HAP-1 (cell line): Measurements from ENCODE around the gene TM9SF3.
A peak's percentile ranks its signal among the peaks of the same experiment; 100 is the strongest.
"Not testable (repeated sequence)": the region's sequence is repeated elsewhere in the genome, so short reads cannot be mapped to it uniquely, and the experiment has no call there.

Source experiments
- DNase-seq, 2 experiments: peaks; one replicate each; pipeline ENCODE4 v3.0.0-alpha.2; 2016 to 2020; ENCODE audit warnings: low spot score in 2 of 2
- H3K27me3 ChIP-seq: fragments of 250-450 bp; sonication (Bioruptor Pico); 2 replicates; pipeline ENCODE4 v1.5.1; 2020; ENCODE audit warnings: low read depth, mild to moderate bottlenecking, moderate library complexity
- H3K36me3 ChIP-seq: fragments of 250-450 bp; sonication (Bioruptor Pico); replicated peaks from 2 replicates; pipeline ENCODE4 v1.5.1; 2020; ENCODE audit warnings: mild to moderate bottlenecking
- H3K4me1 ChIP-seq: fragments of 250-450 bp; sonication (Bioruptor Pico); 2 replicates; pipeline ENCODE4 v1.5.1; 2020; ENCODE audit warnings: mild to moderate bottlenecking
- H3K4me3 ChIP-seq: fragments of 250-450 bp; sonication (Bioruptor Pico); 2 replicates; pipeline ENCODE4 v1.5.1; 2020; ENCODE audit warnings: mild to moderate bottlenecking, moderate library complexity
- H3K9me3 ChIP-seq: fragments of 250-450 bp; sonication (Bioruptor Pico); 2 replicates; pipeline ENCODE4 v1.5.1; 2020; ENCODE audit warnings: mild to moderate bottlenecking, moderate library complexity
- in situ Hi-C: fragments of 300-500 bp; cut with MboI; formaldehyde crosslinking; loops from 3 replicates; pipeline ENCODE4 v1.14.3; 2020; ENCODE audit warnings: low sequenced_read_pairs, inconsistent platforms, mixed read lengths

The TM9SF3 gene

DNA sequence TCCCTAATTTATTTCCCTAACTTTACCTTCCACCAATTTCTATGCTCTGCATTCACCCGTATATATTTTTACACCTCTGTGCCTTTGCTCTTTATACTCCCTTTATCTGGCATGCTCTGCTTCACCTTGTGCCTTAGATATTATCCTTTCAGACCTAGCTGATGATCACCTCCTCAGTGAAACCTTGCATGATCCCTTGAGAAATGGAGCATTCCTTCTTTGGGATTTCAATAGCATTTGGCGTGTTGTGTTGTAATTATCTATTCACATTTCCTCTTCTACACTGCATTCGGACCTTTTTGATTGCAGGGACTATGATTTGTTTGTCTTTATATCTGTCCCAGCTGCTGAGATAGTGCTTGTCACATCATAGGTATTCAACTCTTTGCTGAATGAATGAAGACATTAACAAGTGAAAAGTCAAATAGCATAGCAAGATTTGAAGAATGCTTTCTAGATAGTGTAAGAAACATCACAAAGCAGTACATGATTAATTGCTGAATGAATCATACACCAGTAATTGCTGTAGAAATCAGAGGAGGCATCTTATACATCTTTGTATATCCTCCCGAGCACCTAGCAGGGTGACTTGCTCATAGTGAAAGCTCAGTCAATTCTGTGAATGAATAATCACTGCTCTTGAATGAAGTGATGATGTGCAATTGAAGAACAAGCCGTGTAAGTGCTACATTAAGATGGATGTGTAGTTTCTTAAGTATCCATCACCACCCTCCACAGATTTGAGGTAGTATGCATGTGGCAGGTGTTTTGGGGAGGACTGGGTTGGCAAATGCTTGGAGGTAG lies 2.0 kb upstream of the TM9SF3 start:
- Histone ChIP-seq H3K9me3 (no peaks in the 10 kb centered on the region; the same call in 1 of the 2 replicates), H3K36me3 (peaks cover 3% of the 10 kb centered on the region; the same call in 1 of the 2 replicates), H3K27me3 (no peaks in the 10 kb centered on the region), H3K4me1 (peaks cover 17% of the 10 kb centered on the region), H3K4me3 (no peak overlapping the region)
- in situ Hi-C loops = no loop called here
- peak in 1 of 2 experiments; percentile 58 for DNase-seq

DNA sequence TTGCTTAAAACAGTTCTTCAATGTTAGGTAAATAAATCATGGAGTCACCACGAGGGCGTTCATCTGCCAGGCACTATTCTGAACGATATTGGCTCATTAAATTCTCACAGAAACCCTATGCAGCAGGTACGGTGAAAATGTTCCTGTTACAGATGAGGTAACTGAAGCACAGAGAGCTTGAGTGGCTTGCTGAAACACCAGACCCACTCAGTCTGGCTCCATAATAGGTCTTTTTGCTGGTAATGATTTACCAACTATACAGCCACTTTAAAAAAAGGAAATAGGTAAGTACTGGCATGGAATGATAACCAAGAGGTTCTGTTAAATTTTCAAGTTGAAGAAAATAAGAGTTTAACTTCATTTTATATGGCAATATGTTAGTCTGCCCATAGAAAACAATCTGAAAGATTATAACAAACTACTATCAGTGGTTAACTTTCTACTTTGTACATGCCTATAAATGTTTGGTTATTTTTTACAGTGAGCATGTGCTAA lies 1.3 kb upstream of the TM9SF3 start:
- no peaks in the 10 kb centered on the region for H3K9me3 ChIP-seq
- H3K36me3 ChIP-seq = peaks cover 3% of the 10 kb centered on the region; the same call in 1 of the 2 replicates
- peaks cover 17% of the 10 kb centered on the region for H3K4me1 ChIP-seq
- H3K4me3 ChIP-seq = peak overlapping the region; percentile 51
- no peak for DNase-seq
- in situ Hi-C loops = no loop called here
- no peaks in the 10 kb centered on the region for H3K27me3 ChIP-seq

DNA sequence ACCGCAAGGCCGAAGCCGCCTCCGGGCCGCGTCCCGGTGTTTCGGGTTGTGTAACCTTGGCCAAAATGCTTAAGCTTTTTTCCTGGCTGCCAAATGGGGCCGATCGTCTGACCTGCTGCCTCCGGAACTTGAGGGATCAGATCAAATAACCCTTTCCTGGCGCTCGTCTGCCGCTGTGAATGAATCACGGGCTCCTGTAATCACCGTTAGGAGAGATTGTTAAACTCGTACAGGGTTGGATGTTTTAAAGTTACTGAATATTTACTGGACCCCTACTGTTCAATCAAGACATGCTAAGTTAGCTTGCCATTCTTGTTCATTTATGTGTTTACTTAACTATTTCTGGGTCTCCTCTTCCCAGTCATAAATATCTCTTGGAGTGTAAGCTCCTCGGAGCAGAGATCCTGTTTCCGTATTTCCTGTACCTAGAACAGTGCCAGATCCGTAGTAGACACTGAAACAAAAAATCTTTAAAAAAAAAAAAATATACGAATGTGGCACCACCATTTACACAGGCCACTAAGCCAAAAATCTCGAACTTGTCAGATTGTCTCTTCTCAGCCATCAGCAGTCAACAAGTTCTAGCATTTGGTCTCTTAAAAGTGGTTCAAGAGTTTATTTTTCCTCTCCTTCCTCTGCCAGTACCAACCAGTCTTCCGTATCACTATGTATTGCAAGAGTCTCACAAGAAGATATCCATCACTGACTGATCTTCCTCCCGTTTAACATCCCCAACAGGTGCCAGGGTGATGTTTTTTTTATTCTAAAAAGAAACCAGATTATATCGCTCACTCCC lies 650 bp upstream of the TM9SF3 start:
- Histone ChIP-seq H3K27me3 (no peaks in the 10 kb centered on the region), H3K36me3 (peaks cover 3% of the 10 kb centered on the region; the same call in 1 of the 2 replicates), H3K4me1 (peaks cover 18% of the 10 kb centered on the region), H3K4me3 (peak overlapping the region; percentile 51), H3K9me3 (no peaks in the 10 kb centered on the region)
- in situ Hi-C loops = no loop called here
- peak in 1 of 2 experiments; percentile 57 for DNase-seq

DNA sequence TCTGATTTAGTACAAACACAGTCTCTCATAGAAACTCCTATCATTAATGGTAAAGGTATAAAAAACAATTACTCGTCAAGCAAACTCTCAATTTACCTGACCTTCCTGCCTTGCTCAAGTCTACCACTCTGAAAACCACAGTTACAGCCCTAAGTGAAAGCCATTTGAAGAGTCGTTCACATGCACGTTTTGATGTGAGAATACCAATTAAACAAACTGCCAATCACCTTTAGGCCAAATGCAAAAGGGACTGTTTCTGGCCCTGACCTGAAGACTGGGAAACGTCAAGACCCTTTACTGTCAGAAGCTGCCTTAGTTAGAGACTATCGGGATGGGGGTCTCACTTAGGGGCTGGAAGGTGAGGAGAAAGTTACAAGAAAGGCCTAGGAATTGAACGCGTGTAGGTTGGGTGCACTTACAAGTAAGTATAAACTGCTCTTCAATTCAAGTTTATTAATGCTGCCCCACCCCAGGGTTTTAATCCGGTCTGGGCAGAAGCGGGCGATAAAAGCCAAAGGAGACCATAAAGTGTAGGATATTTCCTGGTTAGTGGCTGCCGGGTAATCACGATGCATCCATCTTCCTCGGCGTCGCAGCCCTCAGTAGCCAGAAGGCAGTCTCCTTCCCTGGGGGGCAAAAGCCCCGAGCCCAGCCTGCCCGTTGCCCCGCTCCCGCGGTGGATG lies 935 bp downstream of the TM9SF3 start:
- no peaks in the 10 kb centered on the region for H3K27me3 ChIP-seq
- peaks cover 3% of the 10 kb centered on the region; the same call in 1 of the 2 replicates for H3K36me3 ChIP-seq
- DNase-seq = no peak
- no peaks in the 10 kb centered on the region for H3K9me3 ChIP-seq
- peaks cover 33% of the 10 kb centered on the region for H3K4me1 ChIP-seq
- in situ Hi-C loops = no loop called here
- H3K4me3 ChIP-seq = peak overlapping the region; percentile 85

DNA sequence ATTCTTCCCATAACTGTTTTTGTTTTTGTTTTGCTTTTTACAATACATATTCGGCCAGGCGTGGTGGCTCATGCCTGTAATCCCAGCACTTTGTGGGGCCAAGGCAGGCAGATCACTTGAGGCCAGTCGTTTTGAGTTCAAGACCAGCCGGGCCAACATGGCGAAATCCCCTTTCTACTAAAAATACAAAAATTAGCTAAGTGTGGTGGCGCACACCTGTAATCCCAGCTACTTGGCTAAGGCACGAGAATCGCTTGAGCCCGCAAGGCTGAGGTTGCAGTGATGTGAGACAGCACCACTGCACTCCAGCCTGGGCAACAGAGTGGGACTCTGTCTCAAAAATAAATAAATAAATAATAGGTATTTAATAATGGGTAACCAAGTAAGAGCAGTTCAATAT lies 2.3 kb downstream of the TM9SF3 start:
- H3K4me1 ChIP-seq = peaks cover 47% of the 10 kb centered on the region
- H3K36me3 ChIP-seq = peaks cover 3% of the 10 kb centered on the region
- no peak for DNase-seq

DNA sequence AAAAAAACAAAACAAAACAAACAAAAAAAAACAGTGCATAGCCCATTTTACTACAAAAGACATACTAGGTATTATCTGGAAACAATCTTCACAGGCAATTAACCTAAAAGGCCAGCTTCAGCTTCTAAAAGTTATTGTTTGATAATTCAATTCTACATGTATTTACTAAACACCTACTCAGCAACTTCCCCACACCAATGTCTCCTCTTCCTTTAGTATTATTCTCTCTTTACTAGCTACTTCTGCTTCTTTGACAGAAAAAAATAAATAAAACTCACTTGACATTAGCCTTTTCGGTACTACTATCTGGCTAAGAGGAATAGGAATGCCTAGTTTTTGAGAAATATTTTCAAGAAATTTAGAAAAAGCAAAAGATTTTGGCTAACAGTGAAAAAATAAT lies 2.8 kb downstream of the TM9SF3 start:
- Histone ChIP-seq H3K4me3 (no peak overlapping the region), H3K36me3 (peaks cover 3% of the 10 kb centered on the region), H3K4me1 (peaks cover 48% of the 10 kb centered on the region), H3K27me3 (no peaks in the 10 kb centered on the region), H3K9me3 (no peaks in the 10 kb centered on the region)
- in situ Hi-C loops = no loop called here
- DNase-seq = no peak

More for the DNA sequence above, 2.3 kb downstream of the TM9SF3 start:
- in situ Hi-C loops = no loop called here
- H3K4me3 ChIP-seq = no peak overlapping the region; the same call in 1 of the 2 replicates
- no peaks in the 10 kb centered on the region for H3K9me3 ChIP-seq
- H3K27me3 ChIP-seq = no peaks in the 10 kb centered on the region

DNA sequence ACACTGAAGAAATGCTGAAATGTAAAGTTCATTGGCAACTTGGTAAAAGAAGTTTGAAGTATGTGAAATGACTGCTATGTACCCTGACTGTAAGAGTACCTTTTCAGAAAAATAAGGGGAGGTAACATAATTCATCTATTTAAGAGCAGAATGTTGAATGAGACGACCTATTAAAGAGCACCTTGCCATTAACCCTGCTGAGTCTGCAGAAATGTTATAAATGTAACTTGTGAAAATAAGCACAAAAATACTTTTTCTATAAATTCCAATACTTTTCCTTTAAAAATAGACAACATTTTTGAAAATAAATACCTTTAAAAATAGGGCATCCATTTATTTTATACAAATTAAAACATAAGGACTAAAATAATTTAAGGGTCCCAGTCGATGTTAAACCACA lies 7.7 kb downstream of the TM9SF3 start:
- in situ Hi-C loops = no loop called here
- Histone ChIP-seq H3K4me1 (peaks cover 42% of the 10 kb centered on the region), H3K27me3 (no peaks in the 10 kb centered on the region), H3K9me3 (no peaks in the 10 kb centered on the region), H3K4me3 (no peak overlapping the region), H3K36me3 (peaks cover 13% of the 10 kb centered on the region)
- no peak for DNase-seq

DNA sequence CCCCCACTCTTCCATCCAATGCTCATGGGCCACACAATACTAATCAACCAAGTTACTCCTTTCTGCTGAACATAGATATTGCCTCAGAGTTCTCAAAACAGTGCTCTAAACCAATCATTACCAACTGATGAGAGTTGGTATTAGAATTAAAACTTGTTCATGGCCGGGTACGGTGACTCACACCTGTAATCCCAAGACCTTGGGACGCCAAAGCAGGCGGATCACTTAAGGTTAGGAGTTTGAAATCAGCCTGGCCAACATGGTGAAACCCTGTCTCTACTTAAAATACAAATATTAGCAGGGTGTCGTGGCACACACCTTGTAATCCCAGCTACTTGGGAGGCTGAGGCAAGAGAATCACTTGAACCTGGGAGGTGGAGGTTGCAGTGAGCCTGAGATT lies 8.2 kb downstream of the TM9SF3 start:
- Histone ChIP-seq H3K4me3 (no peak overlapping the region), H3K4me1 (peaks cover 40% of the 10 kb centered on the region), H3K27me3 (no peaks in the 10 kb centered on the region), H3K9me3 (no peaks in the 10 kb centered on the region), H3K36me3 (peaks cover 13% of the 10 kb centered on the region)
- in situ Hi-C loops = no loop called here
- DNase-seq = no peak

DNA sequence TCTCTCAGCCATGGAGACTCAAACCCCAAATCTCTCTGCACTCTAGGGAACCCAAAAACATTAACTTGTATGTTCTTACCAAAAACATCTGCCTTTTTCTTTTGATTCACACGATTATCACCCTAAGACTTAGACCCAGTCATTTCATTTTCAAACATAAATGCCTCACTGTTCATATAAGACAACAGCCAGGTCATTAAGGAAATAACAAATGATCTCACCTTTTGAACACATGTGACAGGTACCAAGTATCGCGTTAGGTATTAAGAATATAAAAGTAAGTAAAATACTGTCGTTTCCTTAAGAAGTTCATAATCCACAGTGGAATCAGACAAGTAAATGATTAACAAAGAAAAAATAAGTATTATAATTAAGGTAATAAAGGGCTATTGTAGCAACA lies 8.8 kb downstream of the TM9SF3 start:
- in situ Hi-C loops = no loop called here
- DNase-seq = no peak
- peaks cover 15% of the 10 kb centered on the region for H3K36me3 ChIP-seq

DNA sequence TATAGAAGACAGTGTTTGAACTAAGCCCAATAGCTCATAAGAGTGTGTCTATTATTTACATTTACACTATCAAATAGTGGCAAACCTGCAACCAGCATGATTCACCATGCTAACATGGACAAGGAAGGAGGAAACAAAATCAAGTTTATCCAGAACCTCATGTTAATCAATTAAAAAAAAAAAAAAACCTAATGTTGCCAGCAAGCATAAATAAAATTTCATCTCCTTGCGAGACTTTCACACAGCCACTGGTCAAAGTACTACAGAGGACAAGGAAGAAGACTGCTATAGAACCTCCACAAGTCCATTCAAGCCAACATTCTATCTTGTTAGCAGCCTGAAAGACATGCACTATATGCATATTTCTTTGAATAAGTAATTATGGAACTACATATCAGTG lies 9.7 kb downstream of the TM9SF3 start:
- in situ Hi-C loops = no loop called here

More for the DNA sequence above, 8.8 kb downstream of the TM9SF3 start:
- Histone ChIP-seq H3K27me3 (no peaks in the 10 kb centered on the region), H3K9me3 (no peaks in the 10 kb centered on the region), H3K4me1 (peaks cover 40% of the 10 kb centered on the region), H3K4me3 (no peak overlapping the region)

DNA sequence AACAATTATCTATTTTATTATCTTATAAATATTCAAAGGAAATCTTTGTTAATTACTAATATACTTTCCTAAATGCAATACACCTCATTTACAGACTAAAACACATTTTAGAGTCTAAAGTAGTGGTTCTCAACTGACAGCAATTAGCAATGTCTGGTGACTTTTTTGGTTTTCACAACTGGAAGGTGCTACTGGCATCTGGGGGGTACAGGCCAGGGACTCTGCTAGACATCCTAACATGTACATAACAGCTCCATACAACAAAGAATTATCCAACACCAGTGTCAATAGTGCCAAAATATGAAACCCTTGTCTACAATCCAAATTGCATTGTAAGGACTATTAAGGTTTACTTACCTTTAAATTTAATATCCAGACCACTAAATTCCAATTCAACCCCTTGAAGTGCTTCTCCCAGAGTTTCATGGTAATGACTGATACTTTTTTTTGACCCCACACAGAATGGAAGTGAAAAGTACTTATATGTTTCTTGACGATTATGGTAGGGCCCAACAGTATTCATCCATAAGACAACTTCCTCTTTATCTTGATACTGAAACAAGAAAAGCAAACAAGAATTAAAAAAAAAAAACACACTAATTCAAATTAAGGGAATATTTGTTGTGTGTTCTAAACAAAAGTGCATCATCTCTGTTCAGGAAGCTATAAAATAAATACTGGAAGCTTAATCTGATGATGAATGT lies 10.4 kb downstream of the TM9SF3 start:
- in situ Hi-C loops = no loop called here
- no peak for DNase-seq

More for the DNA sequence above, 9.7 kb downstream of the TM9SF3 start:
- H3K27me3 ChIP-seq = no peaks in the 10 kb centered on the region
- H3K4me1 ChIP-seq = peaks cover 35% of the 10 kb centered on the region
- DNase-seq = no peak
- H3K4me3 ChIP-seq = no peak overlapping the region
- no peaks in the 10 kb centered on the region for H3K9me3 ChIP-seq
- peaks cover 19% of the 10 kb centered on the region for H3K36me3 ChIP-seq

DNA sequence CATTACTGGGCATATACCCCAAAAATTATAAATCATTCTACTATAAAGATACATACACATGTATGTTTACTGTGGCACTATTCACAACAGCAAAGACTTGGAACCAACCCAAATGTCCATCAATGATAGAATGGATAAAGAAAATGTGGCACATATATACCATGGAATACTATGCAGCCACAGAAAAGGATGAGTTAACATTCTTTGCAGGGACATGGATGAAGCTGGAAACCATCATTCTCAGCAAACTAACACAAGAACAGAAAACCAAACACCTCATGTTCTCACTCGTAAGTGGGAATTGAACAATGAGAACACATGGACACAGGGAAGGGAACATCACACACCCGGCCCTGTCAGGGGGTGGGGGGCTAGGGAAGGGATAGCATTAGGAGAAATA lies 12.2 kb downstream of the TM9SF3 start:
- H3K9me3 ChIP-seq, H3K4me3 ChIP-seq, H3K27me3 ChIP-seq, DNase-seq, in situ Hi-C loops: not testable (repeated sequence)
- Histone ChIP-seq H3K36me3 (peaks cover 19% of the 10 kb centered on the region), H3K4me1 (peaks cover 11% of the 10 kb centered on the region)

More for the DNA sequence above, 10.4 kb downstream of the TM9SF3 start:
- no peak overlapping the region for H3K4me3 ChIP-seq
- peaks cover 19% of the 10 kb centered on the region for H3K36me3 ChIP-seq
- H3K9me3 ChIP-seq = no peaks in the 10 kb centered on the region
- H3K4me1 ChIP-seq = peaks cover 29% of the 10 kb centered on the region
- H3K27me3 ChIP-seq = no peaks in the 10 kb centered on the region

DNA sequence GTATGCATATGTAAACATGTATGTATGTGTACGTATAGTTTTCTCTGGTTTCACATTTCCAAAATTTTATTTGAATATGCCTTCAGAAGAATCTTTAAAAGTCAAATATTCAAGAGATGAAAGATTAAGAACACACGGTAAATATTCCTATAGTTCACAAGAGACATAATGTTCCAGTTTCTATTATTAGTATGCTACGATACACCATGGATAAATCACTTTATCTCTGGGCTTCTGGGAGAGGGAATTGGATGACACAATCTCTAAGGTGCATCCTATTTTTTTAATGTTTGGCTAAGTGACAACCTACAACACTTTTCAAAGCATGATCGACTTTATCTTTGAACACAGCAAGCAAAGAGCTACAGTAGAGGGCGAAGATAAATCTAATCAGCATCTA lies 13.8 kb downstream of the TM9SF3 start:
- Histone ChIP-seq H3K36me3 (peaks cover 19% of the 10 kb centered on the region), H3K9me3 (no peaks in the 10 kb centered on the region), H3K4me1 (peaks cover 3% of the 10 kb centered on the region), H3K4me3 (no peak overlapping the region), H3K27me3 (no peaks in the 10 kb centered on the region)
- in situ Hi-C loops = no loop called here
- DNase-seq = no peak
